Activated T-cell treated with anti-CD3 and anti-CD28 coated beads, Interleukin-2, amount 50 U/mL, for 24 hours (primary cell): ENCODE data around the gene BACE2.

ENCODE experiments used
- DNase-seq: peaks from one replicate; pipeline ENCODE4 v3.0.0-alpha.2; 2020
- H3K27ac Mint-ChIP-seq: 2 replicates; pipeline ENCODE4 v1.8.0; 2020; ENCODE audit warnings: mild to moderate bottlenecking, mixed read lengths
- H3K27me3 Mint-ChIP-seq: 2 replicates; pipeline ENCODE4 v1.8.0; 2020; ENCODE audit warnings: mixed read lengths
- H3K36me3 Mint-ChIP-seq: 2 replicates; pipeline ENCODE4 v1.8.0; 2020; ENCODE audit warnings: low read depth, mixed read lengths
- H3K4me1 Mint-ChIP-seq: 2 replicates; pipeline ENCODE4 v1.8.0; 2020; ENCODE audit warnings: low read depth, mixed read lengths
- H3K4me3 Mint-ChIP-seq: 2 replicates; pipeline ENCODE4 v1.8.0; 2020; ENCODE audit warnings: mild to moderate bottlenecking, moderate library complexity, mixed read lengths
- H3K9me3 Mint-ChIP-seq: 2 replicates; pipeline ENCODE4 v1.8.0; 2020; ENCODE audit warnings: mixed read lengths

The BACE2 gene

DNA sequence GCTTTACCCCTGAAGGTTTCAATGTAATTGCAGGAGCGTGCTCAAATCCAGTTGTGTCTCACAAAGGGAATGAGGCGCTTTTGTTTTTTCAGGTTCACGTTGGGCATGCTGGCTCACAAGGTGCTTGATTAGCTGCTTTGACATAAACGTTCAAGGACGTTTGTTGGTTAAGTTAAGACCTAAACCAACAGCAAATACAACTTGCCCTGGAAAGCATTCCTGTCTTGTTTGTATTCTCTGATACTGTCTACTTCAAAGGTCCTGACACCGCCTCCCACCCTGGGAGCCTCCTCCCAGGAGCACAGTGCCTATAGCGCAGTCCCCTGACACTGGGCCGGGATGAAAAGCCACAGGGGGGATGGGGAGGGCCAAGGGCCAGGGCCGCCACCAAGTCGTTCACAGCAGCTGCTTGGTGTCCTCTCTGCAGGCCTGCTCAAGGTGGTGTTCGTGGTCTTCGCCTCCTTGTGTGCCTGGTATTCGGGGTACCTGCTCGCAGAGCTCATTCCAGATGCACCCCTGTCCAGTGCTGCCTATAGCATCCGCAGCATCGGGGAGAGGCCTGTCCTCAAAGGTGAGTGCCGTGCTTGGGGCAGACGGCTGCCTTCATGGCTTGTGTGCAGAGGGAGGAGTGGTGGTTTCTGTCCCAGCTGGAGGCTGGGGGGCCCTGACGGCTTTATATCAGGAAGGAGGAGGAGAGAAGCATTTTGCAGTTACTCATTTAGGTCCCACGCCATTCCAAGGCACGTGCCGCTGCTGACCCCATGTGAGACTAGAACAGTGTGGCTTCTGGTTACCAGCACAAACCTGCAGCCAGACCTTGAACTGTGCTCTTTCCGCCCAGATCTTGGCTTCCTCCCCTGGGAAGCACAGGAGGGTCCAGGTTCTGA, 154.8 kb downstream of the BACE2 start:
- H3K27me3 Mint-ChIP-seq, result peaks cover 26% of the 10 kb centered on the region
- H3K9me3 Mint-ChIP-seq, result no peaks in the 10 kb centered on the region
- H3K36me3 Mint-ChIP-seq, result no peaks in the 10 kb centered on the region
- peaks cover 11% of the 10 kb centered on the region for H3K4me1 Mint-ChIP-seq
- no peak overlapping the region for H3K4me3 Mint-ChIP-seq
- no peak overlapping the region for H3K27ac Mint-ChIP-seq
- DNase-seq, result no peak

DNA sequence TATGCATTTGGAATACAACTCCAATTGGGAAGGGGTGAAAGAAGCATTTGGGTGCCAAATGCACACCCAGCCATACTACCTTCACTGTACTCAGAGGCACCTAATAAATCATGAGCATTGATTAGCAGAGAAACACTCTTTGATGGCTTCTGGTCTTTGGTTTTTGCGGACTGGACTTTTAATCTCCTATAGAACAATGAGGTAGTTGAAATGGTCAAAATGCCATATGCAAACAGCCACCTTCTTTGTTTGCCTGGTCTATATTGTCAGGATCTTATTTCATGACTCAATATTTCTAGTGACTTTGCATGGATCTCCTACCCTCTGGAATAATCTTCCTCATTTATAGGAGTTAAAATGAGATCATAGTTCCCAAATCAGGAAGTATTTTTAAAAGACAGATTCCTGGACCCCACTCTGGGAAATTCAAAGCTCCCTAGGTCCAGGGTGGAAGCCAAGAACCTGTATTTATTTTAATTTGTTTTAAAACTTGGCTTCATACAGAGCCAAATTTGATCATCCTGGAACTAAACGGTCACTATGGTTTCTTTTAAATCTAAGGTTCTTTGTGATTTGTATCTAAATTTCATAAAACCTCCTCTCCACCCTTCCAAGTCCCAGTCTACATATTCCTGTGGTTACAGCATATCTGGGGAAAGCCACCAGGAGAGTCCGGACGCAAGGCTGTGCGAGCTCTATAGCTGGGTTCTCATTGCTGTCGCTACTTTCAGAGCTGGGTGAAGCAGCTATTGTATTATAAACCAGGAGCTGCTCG, 157.4 kb downstream of the BACE2 start:
- DNase-seq, result no peak
- no peaks in the 10 kb centered on the region for H3K9me3 Mint-ChIP-seq
- peaks cover 13% of the 10 kb centered on the region for H3K27me3 Mint-ChIP-seq
- H3K36me3 Mint-ChIP-seq, result no peaks in the 10 kb centered on the region
- no peak overlapping the region for H3K4me3 Mint-ChIP-seq
- peaks cover 11% of the 10 kb centered on the region for H3K4me1 Mint-ChIP-seq
- no peak overlapping the region for H3K27ac Mint-ChIP-seq

DNA sequence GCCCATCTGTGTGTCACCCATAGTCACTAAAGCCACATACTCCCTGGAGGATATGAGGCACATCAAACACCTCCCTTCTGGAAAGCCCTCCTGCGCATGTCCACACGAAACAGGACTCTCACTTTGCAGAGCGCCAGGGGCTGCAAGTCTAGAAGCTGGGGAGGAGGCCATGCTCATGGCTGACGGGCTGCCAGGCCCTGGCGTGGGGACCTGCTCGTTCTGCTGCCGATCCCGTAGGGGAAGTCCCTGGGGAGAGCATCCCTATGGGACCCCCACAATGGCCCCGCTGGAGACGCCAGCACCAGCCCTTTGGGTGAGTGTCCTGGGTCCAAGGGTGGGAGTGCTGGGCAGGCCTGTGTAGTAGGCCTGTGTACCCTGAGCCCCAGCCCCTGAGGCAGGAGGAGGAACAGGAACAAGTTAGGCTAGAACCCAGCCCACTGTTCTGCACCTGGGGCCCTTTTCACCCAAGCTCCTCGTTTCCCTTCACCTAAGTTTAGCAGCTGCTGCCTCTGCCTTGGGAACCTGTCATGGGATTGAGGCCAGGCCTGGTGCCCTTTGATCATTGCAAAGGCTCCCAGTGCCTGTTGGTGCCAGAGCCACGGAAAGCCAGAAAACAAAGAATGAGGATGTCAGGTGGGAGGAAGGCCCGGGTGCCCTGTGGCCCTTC, 158.6 kb downstream of the BACE2 start:
- DNase-seq, result no peak
- Mint-ChIP-seq H3K4me3 (no peak overlapping the region), H3K27ac (no peak overlapping the region), H3K4me1 (peaks cover 3% of the 10 kb centered on the region), H3K9me3 (no peaks in the 10 kb centered on the region), H3K36me3 (no peaks in the 10 kb centered on the region), H3K27me3 (peaks cover 5% of the 10 kb centered on the region)

DNA sequence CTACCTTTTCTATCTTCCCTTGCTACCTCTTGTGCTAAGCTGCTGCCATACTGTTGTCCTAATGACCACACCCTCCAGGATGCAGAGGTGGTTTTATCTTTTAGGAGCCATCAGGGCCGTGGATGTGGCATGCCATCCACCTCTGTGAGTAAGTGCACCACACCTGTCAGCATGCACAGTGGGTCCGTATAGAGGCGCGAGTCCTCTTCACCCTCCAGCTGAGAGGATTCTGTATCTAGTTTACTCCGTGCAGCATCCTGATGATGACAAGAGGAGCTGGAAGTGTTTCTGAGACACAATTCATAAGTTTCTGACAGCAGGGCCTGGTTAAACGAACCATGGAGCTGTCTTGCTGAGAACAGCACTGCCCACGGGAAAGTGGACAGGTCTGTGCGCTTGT, 159.8 kb downstream of the BACE2 start:
- Mint-ChIP-seq H3K27ac (no peak overlapping the region), H3K4me1 (no peaks in the 10 kb centered on the region), H3K9me3 (no peaks in the 10 kb centered on the region), H3K36me3 (no peaks in the 10 kb centered on the region), H3K27me3 (no peaks in the 10 kb centered on the region), H3K4me3 (no peak overlapping the region)
- no peak for DNase-seq

DNA sequence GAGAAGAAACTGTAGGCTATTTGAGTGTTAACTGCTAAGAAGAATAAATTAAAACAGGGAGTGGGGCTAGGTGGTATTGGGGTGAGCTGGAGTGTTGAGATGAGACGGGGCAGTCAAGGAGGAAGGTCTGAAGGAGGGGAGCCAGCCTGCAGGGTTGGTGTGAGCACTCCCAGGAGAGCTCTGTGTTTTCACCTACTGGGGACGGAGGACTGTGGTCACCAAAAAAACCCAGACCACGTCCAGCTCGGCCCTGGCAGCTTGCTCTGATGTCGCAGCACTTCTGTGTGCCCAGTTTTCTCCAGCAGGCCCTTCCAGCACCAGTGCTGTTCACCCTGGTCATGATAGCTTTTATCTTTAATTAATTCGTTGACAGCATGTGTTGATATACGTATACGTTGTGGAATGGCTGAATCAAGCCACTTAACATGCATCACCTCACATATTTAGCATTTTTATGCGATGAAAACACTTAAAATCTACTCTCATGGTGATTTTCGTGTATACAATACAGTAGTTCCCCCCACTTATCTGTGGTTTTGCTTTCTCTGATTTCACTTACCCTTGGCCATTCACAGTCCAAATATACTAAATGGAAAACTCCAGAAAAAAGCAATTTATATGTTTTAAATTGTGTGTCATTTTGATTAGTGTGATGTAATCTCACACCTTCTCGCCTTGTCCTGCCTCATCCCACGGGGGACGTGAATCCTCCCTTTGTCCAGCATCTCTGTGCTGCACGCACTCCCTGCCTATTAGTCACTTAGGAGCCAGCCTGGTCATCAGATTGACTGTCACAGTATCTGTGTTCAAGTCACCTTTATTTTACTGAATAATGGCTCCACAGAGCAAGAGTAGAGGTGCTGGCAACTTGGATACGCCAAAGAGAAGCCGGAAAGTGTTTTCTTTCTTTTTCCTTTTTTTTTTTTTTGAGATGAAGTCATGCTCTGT, 161.0 kb downstream of the BACE2 start:
- Mint-ChIP-seq H3K4me1 (no peaks in the 10 kb centered on the region), H3K36me3 (no peaks in the 10 kb centered on the region), H3K27me3 (no peaks in the 10 kb centered on the region), H3K4me3 (no peak overlapping the region), H3K9me3 (no peaks in the 10 kb centered on the region), H3K27ac (no peak overlapping the region)
- no peak for DNase-seq
